Mesenchymal stem cell (in vitro differentiated cells and primary cell): Measurements from ENCODE around the gene CDSN.

ENCODE experiments used
- DNase-seq: peaks from one replicate; pipeline ENCODE4 v3.0.0-alpha.2; 2013
- H2AFZ ChIP-seq: one replicate; pipeline ENCODE4 v1.6.1; 2013; ENCODE audit warnings: low read depth, mild to moderate bottlenecking, control low read depth, inconsistent platforms, low read length, moderate library complexity
- H2AK5ac ChIP-seq: 2 replicates; pipeline ENCODE4 v1.6.1; 2013; ENCODE audit warnings: low read length, moderate library complexity, mild to moderate bottlenecking, inconsistent platforms; ENCODE audit not compliant: severe bottlenecking
- H2BK120ac ChIP-seq: one replicate; pipeline ENCODE4 v1.6.1; 2013; ENCODE audit warnings: low read depth, mild to moderate bottlenecking, inconsistent platforms, low read length, moderate library complexity
- H2BK12ac ChIP-seq, 2 experiments: one replicate each; pipeline ENCODE4 v1.6.1; 2013; ENCODE audit warnings: inconsistent platforms in 2 of 2, low read length in 2 of 2, mild to moderate bottlenecking in 2 of 2, moderate library complexity in 2 of 2, control low read depth in 1 of 2
- H2BK15ac ChIP-seq: one replicate; pipeline ENCODE4 v1.6.1; 2013; ENCODE audit warnings: mild to moderate bottlenecking, low read depth, inconsistent platforms; ENCODE audit not compliant: poor library complexity, severe bottlenecking
- H2BK5ac ChIP-seq: 2 replicates; pipeline ENCODE4 v1.6.1; 2013; ENCODE audit warnings: low read depth, mild to moderate bottlenecking, low read length, control low read depth, inconsistent platforms; ENCODE audit not compliant: poor library complexity, severe bottlenecking
- H3K14ac ChIP-seq, 2 experiments: one replicate each; pipeline ENCODE4 v1.6.1; 2013; ENCODE audit warnings: inconsistent platforms in 2 of 2, low read length in 2 of 2, control low read depth in 1 of 2, mild to moderate bottlenecking in 1 of 2, moderate library complexity in 1 of 2
- H3K18ac ChIP-seq, 2 experiments: one replicate each; pipeline ENCODE4 v1.6.1; 2013; ENCODE audit warnings: inconsistent platforms in 2 of 2, low read length in 2 of 2, control low read depth in 1 of 2, low read depth in 1 of 2, mild to moderate bottlenecking in 1 of 2
- H3K23ac ChIP-seq, 2 experiments: one replicate each; pipeline ENCODE4 v1.6.1; 2013; ENCODE audit warnings: inconsistent platforms in 2 of 2, low read length in 2 of 2, mild to moderate bottlenecking in 2 of 2, moderate library complexity in 2 of 2, control low read depth in 1 of 2
- H3K27ac ChIP-seq: 2 replicates; pipeline ENCODE4 v1.5.1; 2013; ENCODE audit warnings: mild to moderate bottlenecking, moderate library complexity, low read length, control low read depth, inconsistent platforms; ENCODE audit not compliant: poor library complexity, severe bottlenecking
- H3K27me3 ChIP-seq, 2 experiments: 2 replicates each; pipeline versions ENCODE4 v1.6.1 to v1.7.0; 2013; ENCODE audit warnings: low read length in 2 of 2, mild to moderate bottlenecking in 2 of 2, moderate library complexity in 2 of 2, control low read depth in 1 of 2, inconsistent platforms in 1 of 2; ENCODE audit not compliant: control insufficient read depth in 1 of 2, insufficient read depth in 1 of 2
- H3K36me3 ChIP-seq, 2 experiments: 2 replicates each; pipeline versions ENCODE4 v1.6.1 to v1.7.0; 2013; ENCODE audit warnings: low read length in 2 of 2, control low read depth in 1 of 2, inconsistent platforms in 1 of 2, low read depth in 1 of 2, mild to moderate bottlenecking in 1 of 2; ENCODE audit not compliant: insufficient read depth in 2 of 2, control insufficient read depth in 1 of 2
- H3K4ac ChIP-seq, 2 experiments: one replicate each; pipeline ENCODE4 v1.6.1; 2013; ENCODE audit warnings: inconsistent platforms in 2 of 2, low read length in 2 of 2, mild to moderate bottlenecking in 2 of 2, moderate library complexity in 2 of 2, control low read depth in 1 of 2, low read depth in 1 of 2
- H3K4me1 ChIP-seq: 2 replicates; pipeline ENCODE4 v1.6.1; 2013; ENCODE audit warnings: low read depth, low read length, control low read depth; ENCODE audit not compliant: control insufficient read depth, insufficient read depth
- H3K4me2 ChIP-seq: 2 replicates; pipeline ENCODE4 v1.6.1; 2013; ENCODE audit warnings: low read length, mild to moderate bottlenecking, inconsistent platforms; ENCODE audit not compliant: poor library complexity, severe bottlenecking
- H3K4me3 ChIP-seq, 2 experiments: 2 replicates each; pipeline versions ENCODE4 v1.5.1 to v1.7.0; 2013; ENCODE audit warnings: low read length in 2 of 2, mild to moderate bottlenecking in 2 of 2, control low read depth in 1 of 2, low read depth in 1 of 2; ENCODE audit not compliant: insufficient read depth in 1 of 2
- H3K79me1 ChIP-seq: replicated peaks from 2 replicates; pipeline ENCODE4 v1.6.1; 2013; ENCODE audit warnings: mild to moderate bottlenecking, control low read depth, low read length, inconsistent platforms; ENCODE audit not compliant: poor library complexity, severe bottlenecking
- H3K9ac ChIP-seq: 2 replicates; pipeline ENCODE4 v1.7.0; 2013; ENCODE audit warnings: mild to moderate bottlenecking, low read length, moderate library complexity
- H3K9me3 ChIP-seq: 2 replicates; pipeline ENCODE4 v1.7.0; 2013; ENCODE audit warnings: mild to moderate bottlenecking, low read length; ENCODE audit not compliant: control insufficient read depth
- H4K8ac ChIP-seq: one replicate; pipeline ENCODE4 v1.6.1; 2013; ENCODE audit warnings: inconsistent platforms, mild to moderate bottlenecking, low read length, moderate library complexity
- H4K91ac ChIP-seq: one replicate; pipeline ENCODE4 v1.6.1; 2013; ENCODE audit warnings: mild to moderate bottlenecking, low read length, inconsistent platforms
- WGBS: methylation state at CpG from one replicate; pipeline ENCODE4 v1.1.7; 2013; ENCODE audit warnings: mixed read lengths; 5-methylcytosine and 5-hydroxymethylcytosine counted together

The CDSN gene

GRCh38 chr6:31090275-31090972, 29.8 kb downstream of the CDSN start:
- no peak overlapping the region for H2BK120ac ChIP-seq
- no peaks in the 10 kb centered on the region for H3K36me3 ChIP-seq
- H3K4me3 ChIP-seq = no peak overlapping the region
- no peak for DNase-seq
- no peaks in the 10 kb centered on the region for H3K9me3 ChIP-seq
- no peak overlapping the region for H3K27ac ChIP-seq
- no peak overlapping the region for H2AK5ac ChIP-seq
- no peaks in the 10 kb centered on the region for H3K27me3 ChIP-seq
- no peak overlapping the region for H4K91ac ChIP-seq
- WGBS = no CpG with 5 or more reads among the region's 3 CpGs
- H2BK15ac ChIP-seq = no peak overlapping the region
- H2BK5ac ChIP-seq = no peak overlapping the region
- no peak overlapping the region for H2AFZ ChIP-seq
- H3K4ac ChIP-seq = no peak overlapping the region
- H3K4me2 ChIP-seq = no peak overlapping the region
- H3K4me1 ChIP-seq = no peaks in the 10 kb centered on the region
- no peak overlapping the region for H4K8ac ChIP-seq
- no peak overlapping the region for H3K18ac ChIP-seq
- no peaks in the 10 kb centered on the region for H3K79me1 ChIP-seq
- H3K9ac ChIP-seq = no peak overlapping the region
- no peak overlapping the region for H3K14ac ChIP-seq
- no peak overlapping the region for H2BK12ac ChIP-seq
- H3K23ac ChIP-seq = no peak overlapping the region

DNA sequence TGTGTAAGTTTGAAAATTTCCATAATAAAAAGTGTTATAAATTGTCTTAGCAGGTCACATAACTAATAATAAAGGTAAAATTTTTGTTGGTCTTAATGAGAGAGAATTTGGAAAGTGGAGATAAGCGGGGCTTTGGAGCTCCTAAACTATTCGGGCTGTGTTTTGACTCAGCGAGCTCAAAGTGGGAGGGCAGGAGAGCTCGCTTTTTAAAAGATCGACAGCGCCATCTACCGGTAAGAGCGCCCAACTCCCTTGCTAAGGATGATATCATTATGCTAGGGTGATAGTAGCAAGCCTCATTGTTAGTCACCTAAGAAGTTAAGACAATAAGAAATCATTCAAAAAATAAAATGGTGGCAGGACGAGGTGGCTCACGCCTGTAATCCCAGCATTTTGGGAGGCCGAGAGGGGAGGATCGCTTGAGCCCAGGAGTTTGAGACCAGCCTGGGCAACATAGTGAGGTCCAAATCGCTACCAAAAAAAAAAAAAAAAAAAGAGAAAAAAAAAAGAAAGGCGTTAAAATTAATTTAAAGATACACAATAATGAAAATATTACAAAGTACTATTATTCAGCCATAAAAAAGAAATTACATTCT, 32.7 kb downstream of the CDSN start:
- Histone ChIP-seq H3K9ac (peak overlapping the region; percentile 83), H2BK120ac (no peak overlapping the region), H3K23ac (no peak overlapping the region), H3K18ac (no peak overlapping the region), H3K14ac (no peak overlapping the region), H3K9me3 (no peaks in the 10 kb centered on the region), H3K36me3 (no peaks in the 10 kb centered on the region), H3K4me1 (no peaks in the 10 kb centered on the region), H3K27me3 (no peaks in the 10 kb centered on the region), H2BK15ac (no peak overlapping the region), H2AFZ (no peak overlapping the region), H3K4me2 (no peak overlapping the region), H3K4me3 (peak overlapping the region in 1 of 2 experiments; percentile 48), H3K79me1 (no peaks in the 10 kb centered on the region), H2BK12ac (no peak overlapping the region), H2BK5ac (no peak overlapping the region), H4K91ac (no peak overlapping the region), H3K4ac (no peak overlapping the region), H4K8ac (no peak overlapping the region), H2AK5ac (no peak overlapping the region), H3K27ac (no peak overlapping the region)
- 0% methylated on average over 3 of the region's 14 CpGs for WGBS
- peak; percentile 83 for DNase-seq

GRCh38 chr6:31086788-31087440, 33.3 kb downstream of the CDSN start:
- H3K36me3 ChIP-seq = no peaks in the 10 kb centered on the region
- H2AFZ ChIP-seq = no peak overlapping the region
- DNase-seq = peak; percentile 80
- H3K14ac ChIP-seq = no peak overlapping the region
- H3K4me3 ChIP-seq = peak overlapping the region in 1 of 2 experiments; percentile 48
- H4K91ac ChIP-seq = no peak overlapping the region
- no peaks in the 10 kb centered on the region for H3K4me1 ChIP-seq
- peak overlapping the region; percentile 83 for H3K9ac ChIP-seq
- no peaks in the 10 kb centered on the region for H3K27me3 ChIP-seq
- H4K8ac ChIP-seq = no peak overlapping the region
- peak overlapping the region; percentile 31 for H3K27ac ChIP-seq
- H2BK12ac ChIP-seq = no peak overlapping the region
- H3K4ac ChIP-seq = no peak overlapping the region
- no peak overlapping the region for H2BK15ac ChIP-seq
- no peak overlapping the region for H3K23ac ChIP-seq
- H2BK120ac ChIP-seq = no peak overlapping the region
- H3K4me2 ChIP-seq = peak overlapping the region; percentile 28
- H3K9me3 ChIP-seq = no peaks in the 10 kb centered on the region
- no peak overlapping the region for H3K18ac ChIP-seq
- no peaks in the 10 kb centered on the region for H3K79me1 ChIP-seq
- no peak overlapping the region for H2BK5ac ChIP-seq
- 0% methylated on average over 1 of the region's 7 CpGs for WGBS
- H2AK5ac ChIP-seq = no peak overlapping the region

DNA sequence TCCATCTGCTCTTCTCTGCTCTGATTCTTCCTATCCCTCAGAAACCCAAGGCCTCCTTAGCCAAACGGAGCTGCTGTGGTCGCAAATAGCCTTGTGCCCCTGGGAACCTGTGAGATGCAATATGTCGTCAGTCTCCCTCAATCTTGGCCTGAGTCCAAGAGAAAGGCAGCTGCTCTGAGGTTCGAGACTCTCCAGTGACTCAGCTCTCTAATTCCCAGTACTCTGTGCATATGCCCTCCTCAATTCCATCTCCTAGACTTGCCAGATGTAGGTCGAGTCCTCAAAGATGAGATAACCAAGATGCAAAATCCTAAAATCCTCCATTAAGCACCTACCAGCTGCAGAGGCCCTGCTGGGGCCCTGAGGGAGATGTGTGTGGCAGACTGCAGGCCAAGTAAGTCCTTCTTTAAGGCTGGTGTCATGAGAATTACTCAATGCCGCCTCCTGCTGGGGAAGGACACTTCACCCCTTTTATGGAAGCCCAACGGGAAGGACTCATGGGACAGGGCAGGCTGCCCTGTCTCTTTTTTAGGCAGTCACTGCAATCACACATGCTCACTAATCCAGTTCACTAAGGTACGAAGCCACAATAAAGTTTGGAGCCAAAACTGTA, 36.4 kb downstream of the CDSN start:
- H2BK15ac ChIP-seq = no peak overlapping the region
- no peak overlapping the region for H2BK5ac ChIP-seq
- WGBS = 31% methylated on average over 7 of the region's 8 CpGs

More for the DNA sequence above, 36.4 kb downstream of the CDSN start:
- no peak overlapping the region for H3K14ac ChIP-seq
- no peak overlapping the region for H4K8ac ChIP-seq
- H2AK5ac ChIP-seq = no peak overlapping the region
- no peak overlapping the region for H4K91ac ChIP-seq
- no peak overlapping the region for H2BK120ac ChIP-seq
- H2AFZ ChIP-seq = no peak overlapping the region
- no peaks in the 10 kb centered on the region for H3K36me3 ChIP-seq
- no peaks in the 10 kb centered on the region for H3K9me3 ChIP-seq
- H3K4me2 ChIP-seq = no peak overlapping the region
- peak; percentile 77 for DNase-seq
- no peaks in the 10 kb centered on the region for H3K79me1 ChIP-seq
- no peaks in the 10 kb centered on the region for H3K27me3 ChIP-seq
- H3K23ac ChIP-seq = no peak overlapping the region
- peaks cover 3% of the 10 kb centered on the region for H3K4me1 ChIP-seq
- H3K9ac ChIP-seq = peak overlapping the region; percentile 1
- H2BK12ac ChIP-seq = peak overlapping the region in 1 of 2 experiments; percentile 54
- H3K4ac ChIP-seq = no peak overlapping the region
- no peak overlapping the region for H3K4me3 ChIP-seq
- peak overlapping the region in 1 of 2 experiments; percentile 8 for H3K18ac ChIP-seq
- no peak overlapping the region for H3K27ac ChIP-seq
